ENCODE data around the gene KRTAP19-4.

GRCh38 chr21:30486180-30486579, 10.8 kb downstream of the KRTAP19-4 start:
- no peak for TF ChIP-seq POLR2A (IDR thresholded peaks at IDR 0.05; ENCODE audit: low read length)
- TF ChIP-seq GATA1 (IDR thresholded peaks at IDR 0.05; ENCODE audit: low read depth, low read length) = no peak
